Panc1 (cell line): ENCODE measurements around the gene MARCHF2.

Experiments used
- POLR2AphosphoS5 ChIP-seq: IDR thresholded peaks from 2 replicates; pipeline ENCODE4 v1.6.1; 2012; ENCODE audit warnings: mild to moderate bottlenecking, low read depth, low read length, moderate library complexity
- SIN3A ChIP-seq: IDR thresholded peaks from 2 replicates; pipeline ENCODE4 v1.6.1; 2012; ENCODE audit warnings: low read depth, mild to moderate bottlenecking, low read length, moderate library complexity, borderline replicate concordance; ENCODE audit not compliant: insufficient read depth
- TF ChIP-seq, protein P1 (sequence below): fragments of 450-650 bp; IDR thresholded peaks from 2 replicates; pipeline ENCODE4 v1.5.1; 2017; ENCODE audit warnings: mild to moderate bottlenecking
- TF ChIP-seq, protein P2 (sequence below), 2 experiments: IDR thresholded peaks; 2 replicates each; pipeline ENCODE4 v1.6.1; 2011 to 2012; ENCODE audit warnings: low read depth in 2 of 2, control low read depth in 1 of 2, low read length in 1 of 2, mild to moderate bottlenecking in 1 of 2, moderate library complexity in 1 of 2; ENCODE audit not compliant: insufficient read depth in 1 of 2

DNA sequence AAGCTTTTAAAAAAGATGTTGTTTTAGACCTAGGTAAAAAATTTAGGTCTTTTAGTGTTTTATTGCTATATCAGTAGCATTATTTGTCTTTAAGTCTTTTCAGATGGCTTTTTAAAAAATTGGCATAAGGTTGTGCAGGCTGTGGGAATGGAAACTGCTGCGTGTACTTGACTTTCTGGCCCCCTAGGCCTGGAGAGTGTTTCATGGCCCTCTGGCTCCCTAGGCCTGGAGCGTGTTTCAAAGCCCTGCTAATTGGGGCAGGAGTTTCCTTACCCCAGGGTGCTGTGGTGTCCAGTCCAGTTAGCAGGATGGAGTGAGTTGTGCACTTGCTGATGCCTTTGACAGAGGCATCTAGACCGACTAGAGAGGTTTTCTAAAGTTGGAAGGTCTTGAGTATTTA, 65.5 kb downstream of the MARCHF2 start:
- TF ChIP-seq, protein P1, sequence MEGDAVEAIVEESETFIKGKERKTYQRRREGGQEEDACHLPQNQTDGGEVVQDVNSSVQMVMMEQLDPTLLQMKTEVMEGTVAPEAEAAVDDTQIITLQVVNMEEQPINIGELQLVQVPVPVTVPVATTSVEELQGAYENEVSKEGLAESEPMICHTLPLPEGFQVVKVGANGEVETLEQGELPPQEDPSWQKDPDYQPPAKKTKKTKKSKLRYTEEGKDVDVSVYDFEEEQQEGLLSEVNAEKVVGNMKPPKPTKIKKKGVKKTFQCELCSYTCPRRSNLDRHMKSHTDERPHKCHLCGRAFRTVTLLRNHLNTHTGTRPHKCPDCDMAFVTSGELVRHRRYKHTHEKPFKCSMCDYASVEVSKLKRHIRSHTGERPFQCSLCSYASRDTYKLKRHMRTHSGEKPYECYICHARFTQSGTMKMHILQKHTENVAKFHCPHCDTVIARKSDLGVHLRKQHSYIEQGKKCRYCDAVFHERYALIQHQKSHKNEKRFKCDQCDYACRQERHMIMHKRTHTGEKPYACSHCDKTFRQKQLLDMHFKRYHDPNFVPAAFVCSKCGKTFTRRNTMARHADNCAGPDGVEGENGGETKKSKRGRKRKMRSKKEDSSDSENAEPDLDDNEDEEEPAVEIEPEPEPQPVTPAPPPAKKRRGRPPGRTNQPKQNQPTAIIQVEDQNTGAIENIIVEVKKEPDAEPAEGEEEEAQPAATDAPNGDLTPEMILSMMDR: no peak
- TF ChIP-seq, protein P2, sequence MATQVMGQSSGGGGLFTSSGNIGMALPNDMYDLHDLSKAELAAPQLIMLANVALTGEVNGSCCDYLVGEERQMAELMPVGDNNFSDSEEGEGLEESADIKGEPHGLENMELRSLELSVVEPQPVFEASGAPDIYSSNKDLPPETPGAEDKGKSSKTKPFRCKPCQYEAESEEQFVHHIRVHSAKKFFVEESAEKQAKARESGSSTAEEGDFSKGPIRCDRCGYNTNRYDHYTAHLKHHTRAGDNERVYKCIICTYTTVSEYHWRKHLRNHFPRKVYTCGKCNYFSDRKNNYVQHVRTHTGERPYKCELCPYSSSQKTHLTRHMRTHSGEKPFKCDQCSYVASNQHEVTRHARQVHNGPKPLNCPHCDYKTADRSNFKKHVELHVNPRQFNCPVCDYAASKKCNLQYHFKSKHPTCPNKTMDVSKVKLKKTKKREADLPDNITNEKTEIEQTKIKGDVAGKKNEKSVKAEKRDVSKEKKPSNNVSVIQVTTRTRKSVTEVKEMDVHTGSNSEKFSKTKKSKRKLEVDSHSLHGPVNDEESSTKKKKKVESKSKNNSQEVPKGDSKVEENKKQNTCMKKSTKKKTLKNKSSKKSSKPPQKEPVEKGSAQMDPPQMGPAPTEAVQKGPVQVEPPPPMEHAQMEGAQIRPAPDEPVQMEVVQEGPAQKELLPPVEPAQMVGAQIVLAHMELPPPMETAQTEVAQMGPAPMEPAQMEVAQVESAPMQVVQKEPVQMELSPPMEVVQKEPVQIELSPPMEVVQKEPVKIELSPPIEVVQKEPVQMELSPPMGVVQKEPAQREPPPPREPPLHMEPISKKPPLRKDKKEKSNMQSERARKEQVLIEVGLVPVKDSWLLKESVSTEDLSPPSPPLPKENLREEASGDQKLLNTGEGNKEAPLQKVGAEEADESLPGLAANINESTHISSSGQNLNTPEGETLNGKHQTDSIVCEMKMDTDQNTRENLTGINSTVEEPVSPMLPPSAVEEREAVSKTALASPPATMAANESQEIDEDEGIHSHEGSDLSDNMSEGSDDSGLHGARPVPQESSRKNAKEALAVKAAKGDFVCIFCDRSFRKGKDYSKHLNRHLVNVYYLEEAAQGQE (IDR thresholded peaks at IDR 0.05; ENCODE audit: insufficient read depth in 1 of 2, low read depth in 2 of 2, low read length in 1 of 2): no peak
- TF ChIP-seq POLR2AphosphoS5 (no peak), SIN3A (no peak)
